Tibial nerve (tissue), 3 donors: ENCODE measurements around the gene ABCA4.

ENCODE experiments used
- POLR2A ChIP-seq, 2 donors: fragments of 450-650 bp; IDR thresholded peaks; one replicate each; pipeline ENCODE4 v1.6.1; 2017; ENCODE audit warnings: antibody characterized with exemption in 2 of 2, mild to moderate bottlenecking in 2 of 2, moderate library complexity in 2 of 2
- TF ChIP-seq, protein P1 (sequence below), 5 experiments: fragments of 200-600 bp in 3 of 5; fragments of 450-650 bp in 2 of 5; sonication (generic) in 3 of 5; IDR thresholded peaks; one replicate each; pipeline ENCODE4 v1.5.1; 2016 to 2019; ENCODE audit warnings: antibody characterized with exemption in 5 of 5, mild to moderate bottlenecking in 3 of 5, moderate library complexity in 2 of 5

DNA sequence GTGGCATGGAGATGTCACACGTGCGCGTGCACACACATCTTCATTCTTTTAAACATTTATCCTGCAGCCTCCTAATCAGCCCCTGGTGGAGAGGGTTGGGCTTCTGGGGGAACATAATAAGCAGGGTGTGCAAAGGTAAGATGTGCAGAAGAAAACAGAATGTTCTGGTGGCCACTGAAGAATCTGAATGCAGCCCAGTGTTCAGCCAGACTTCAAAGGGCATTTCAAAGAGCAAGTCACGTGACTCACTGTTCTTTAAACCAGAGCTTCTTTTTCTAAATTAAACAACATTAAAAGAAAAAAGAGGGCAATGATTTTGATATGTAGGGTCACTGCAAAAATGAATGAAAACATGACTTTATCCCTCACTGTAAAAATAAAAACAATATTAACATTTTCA lies 89.8 kb downstream of the ABCA4 start:
- TF ChIP-seq, protein P1, sequence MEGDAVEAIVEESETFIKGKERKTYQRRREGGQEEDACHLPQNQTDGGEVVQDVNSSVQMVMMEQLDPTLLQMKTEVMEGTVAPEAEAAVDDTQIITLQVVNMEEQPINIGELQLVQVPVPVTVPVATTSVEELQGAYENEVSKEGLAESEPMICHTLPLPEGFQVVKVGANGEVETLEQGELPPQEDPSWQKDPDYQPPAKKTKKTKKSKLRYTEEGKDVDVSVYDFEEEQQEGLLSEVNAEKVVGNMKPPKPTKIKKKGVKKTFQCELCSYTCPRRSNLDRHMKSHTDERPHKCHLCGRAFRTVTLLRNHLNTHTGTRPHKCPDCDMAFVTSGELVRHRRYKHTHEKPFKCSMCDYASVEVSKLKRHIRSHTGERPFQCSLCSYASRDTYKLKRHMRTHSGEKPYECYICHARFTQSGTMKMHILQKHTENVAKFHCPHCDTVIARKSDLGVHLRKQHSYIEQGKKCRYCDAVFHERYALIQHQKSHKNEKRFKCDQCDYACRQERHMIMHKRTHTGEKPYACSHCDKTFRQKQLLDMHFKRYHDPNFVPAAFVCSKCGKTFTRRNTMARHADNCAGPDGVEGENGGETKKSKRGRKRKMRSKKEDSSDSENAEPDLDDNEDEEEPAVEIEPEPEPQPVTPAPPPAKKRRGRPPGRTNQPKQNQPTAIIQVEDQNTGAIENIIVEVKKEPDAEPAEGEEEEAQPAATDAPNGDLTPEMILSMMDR (IDR thresholded peaks at IDR 0.05) = no peak
- TF ChIP-seq POLR2A (IDR thresholded peaks at IDR 0.05) = no peak
